ENCODE results near the gene PRL.

Gene PRL

DNA sequence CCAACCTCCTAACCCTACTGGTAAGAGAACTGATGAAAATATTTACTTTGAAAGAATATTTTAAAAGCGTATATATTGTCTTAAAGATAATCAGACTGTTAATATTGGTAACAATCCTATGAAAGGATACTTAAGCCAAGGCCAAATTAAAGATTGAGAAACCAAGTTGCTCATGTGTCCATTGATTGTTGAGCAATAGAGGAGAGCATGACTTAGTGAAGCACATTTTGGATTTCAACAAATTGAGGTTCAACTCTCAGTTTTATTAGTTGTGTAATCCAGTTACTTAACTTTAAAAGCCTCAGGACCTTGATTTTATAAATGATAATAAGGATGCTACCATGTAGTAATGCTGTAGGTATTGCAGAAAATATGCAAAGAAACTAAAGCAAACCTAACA, 56.8 kb downstream of the PRL start:
- H3K4me3 ChIP-seq (ENCODE audit: severe bottlenecking) = no peak overlapping the region
- H3K27me3 ChIP-seq (ENCODE audit: insufficient read depth, poor library complexity, severe bottlenecking) = no peaks in the 10 kb centered on the region
- peaks cover 20% of the 10 kb centered on the region for H3K4me1 ChIP-seq (ENCODE audit: insufficient read depth, poor library complexity, severe bottlenecking)
- DNase-seq (ENCODE audit: low spot score) (no peak), ATAC-seq (ENCODE audit: low read depth) (no peak)
- no peak overlapping the region for H3K27ac ChIP-seq (ENCODE audit: poor library complexity, severe bottlenecking)
- H3K36me3 ChIP-seq (ENCODE audit: low read depth) = no peaks in the 10 kb centered on the region
- TF ChIP-seq, protein P1, sequence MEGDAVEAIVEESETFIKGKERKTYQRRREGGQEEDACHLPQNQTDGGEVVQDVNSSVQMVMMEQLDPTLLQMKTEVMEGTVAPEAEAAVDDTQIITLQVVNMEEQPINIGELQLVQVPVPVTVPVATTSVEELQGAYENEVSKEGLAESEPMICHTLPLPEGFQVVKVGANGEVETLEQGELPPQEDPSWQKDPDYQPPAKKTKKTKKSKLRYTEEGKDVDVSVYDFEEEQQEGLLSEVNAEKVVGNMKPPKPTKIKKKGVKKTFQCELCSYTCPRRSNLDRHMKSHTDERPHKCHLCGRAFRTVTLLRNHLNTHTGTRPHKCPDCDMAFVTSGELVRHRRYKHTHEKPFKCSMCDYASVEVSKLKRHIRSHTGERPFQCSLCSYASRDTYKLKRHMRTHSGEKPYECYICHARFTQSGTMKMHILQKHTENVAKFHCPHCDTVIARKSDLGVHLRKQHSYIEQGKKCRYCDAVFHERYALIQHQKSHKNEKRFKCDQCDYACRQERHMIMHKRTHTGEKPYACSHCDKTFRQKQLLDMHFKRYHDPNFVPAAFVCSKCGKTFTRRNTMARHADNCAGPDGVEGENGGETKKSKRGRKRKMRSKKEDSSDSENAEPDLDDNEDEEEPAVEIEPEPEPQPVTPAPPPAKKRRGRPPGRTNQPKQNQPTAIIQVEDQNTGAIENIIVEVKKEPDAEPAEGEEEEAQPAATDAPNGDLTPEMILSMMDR (IDR thresholded peaks at IDR 0.05; ENCODE audit: poor library complexity, severe bottlenecking) = no peak
- no peaks in the 10 kb centered on the region for H3K9me3 ChIP-seq (ENCODE audit: severe bottlenecking)

DNA sequence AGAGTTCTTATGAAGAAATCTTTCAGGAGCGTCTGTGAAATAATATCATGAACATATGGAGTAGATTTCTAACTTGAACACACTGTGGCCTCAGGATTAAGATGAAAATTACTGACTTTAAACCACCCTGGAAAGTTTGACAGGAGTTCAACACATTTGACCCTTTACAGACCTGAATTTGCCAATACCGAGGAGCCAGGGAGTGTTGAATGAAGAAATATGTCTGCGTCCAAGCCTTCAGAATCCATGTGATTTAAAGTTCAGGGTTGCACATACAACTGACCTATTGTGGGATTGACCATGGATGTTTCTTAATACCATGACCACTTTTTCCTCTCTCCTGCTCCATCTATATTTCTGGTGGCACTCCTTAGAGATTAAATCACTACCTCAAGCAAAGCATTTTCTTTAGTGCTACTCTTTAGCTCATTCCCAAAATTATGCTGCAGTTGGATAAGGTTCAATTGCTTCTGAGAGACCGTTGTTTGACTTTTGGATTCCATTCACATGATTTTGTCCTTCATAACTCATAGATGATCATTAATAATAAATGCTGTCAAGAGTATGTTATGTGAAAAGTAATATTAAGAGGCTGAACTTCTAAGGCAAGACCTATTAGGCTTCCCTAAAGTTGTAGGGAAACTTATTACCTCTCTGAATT, 57.4 kb downstream of the PRL start:
- TF ChIP-seq, protein P1 (IDR thresholded peaks at IDR 0.05; ENCODE audit: poor library complexity, severe bottlenecking) = no peak

DNA sequence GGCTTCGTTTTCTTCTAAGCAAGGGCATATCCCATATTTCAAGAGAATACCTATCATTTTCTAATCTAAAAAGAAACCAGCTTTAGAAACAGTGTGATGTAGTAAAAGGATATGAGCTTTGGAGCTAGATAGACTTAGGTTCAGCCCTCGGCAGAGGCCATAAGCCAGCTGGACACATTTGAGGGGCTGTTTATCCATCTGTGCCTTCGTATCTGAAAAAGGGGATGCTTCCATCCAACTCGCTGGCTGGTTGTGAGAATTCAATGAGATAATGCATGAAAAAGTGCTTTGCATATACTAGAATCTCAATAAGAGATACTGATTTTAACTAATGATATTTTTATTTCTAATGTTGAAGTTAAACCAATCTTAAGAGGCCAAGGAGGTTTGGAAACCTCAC, 58.0 kb downstream of the PRL start:
- Histone ChIP-seq H3K4me1 (ENCODE audit: insufficient read depth, poor library complexity, severe bottlenecking) (peaks cover 20% of the 10 kb centered on the region), H3K27me3 (ENCODE audit: insufficient read depth, poor library complexity, severe bottlenecking) (no peaks in the 10 kb centered on the region), H3K4me3 (ENCODE audit: severe bottlenecking) (no peak overlapping the region), H3K9me3 (ENCODE audit: severe bottlenecking) (no peaks in the 10 kb centered on the region), H3K27ac (ENCODE audit: poor library complexity, severe bottlenecking) (no peak overlapping the region), H3K36me3 (ENCODE audit: low read depth) (no peaks in the 10 kb centered on the region)
- ATAC-seq (ENCODE audit: low read depth) (no peak), DNase-seq (ENCODE audit: low spot score) (no peak)
- TF ChIP-seq, protein P1 (IDR thresholded peaks at IDR 0.05; ENCODE audit: poor library complexity, severe bottlenecking) = no peak

More for the DNA sequence above, 57.4 kb downstream of the PRL start:
- Histone ChIP-seq H3K4me3 (ENCODE audit: severe bottlenecking) (no peak overlapping the region), H3K4me1 (ENCODE audit: insufficient read depth, poor library complexity, severe bottlenecking) (peaks cover 20% of the 10 kb centered on the region), H3K27ac (ENCODE audit: poor library complexity, severe bottlenecking) (no peak overlapping the region), H3K27me3 (ENCODE audit: insufficient read depth, poor library complexity, severe bottlenecking) (no peaks in the 10 kb centered on the region), H3K36me3 (ENCODE audit: low read depth) (no peaks in the 10 kb centered on the region), H3K9me3 (ENCODE audit: severe bottlenecking) (no peaks in the 10 kb centered on the region)
- no peak for ATAC-seq (ENCODE audit: low read depth)
- no peak for DNase-seq (ENCODE audit: low spot score)

DNA sequence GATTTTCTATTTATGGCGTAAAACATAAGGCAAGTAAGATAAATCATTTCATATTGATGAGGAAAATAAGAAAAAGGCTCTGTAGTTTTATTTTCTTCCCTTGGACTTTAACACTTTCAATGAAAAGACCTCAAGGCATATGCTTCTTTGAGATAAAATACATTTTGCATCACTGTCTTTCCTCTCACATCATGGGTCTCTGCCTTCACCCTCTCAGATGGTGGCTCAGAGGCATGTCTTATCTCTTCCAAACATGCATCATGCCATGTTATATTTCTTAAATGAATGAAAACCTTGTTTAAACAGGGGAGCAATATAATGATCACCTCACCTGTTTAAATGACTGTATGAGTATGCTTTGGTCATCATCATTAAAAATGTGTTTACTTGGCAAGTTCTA, 59.3 kb downstream of the PRL start:
- Histone ChIP-seq H3K27ac (ENCODE audit: poor library complexity, severe bottlenecking) (peak overlapping the region; percentile 85), H3K36me3 (ENCODE audit: low read depth) (no peaks in the 10 kb centered on the region), H3K4me1 (ENCODE audit: insufficient read depth, poor library complexity, severe bottlenecking) (peaks cover 20% of the 10 kb centered on the region), H3K4me3 (ENCODE audit: severe bottlenecking) (no peak overlapping the region), H3K9me3 (ENCODE audit: severe bottlenecking) (no peaks in the 10 kb centered on the region), H3K27me3 (ENCODE audit: insufficient read depth, poor library complexity, severe bottlenecking) (no peaks in the 10 kb centered on the region)
- no peak for DNase-seq (ENCODE audit: low spot score)
- TF ChIP-seq, protein P1 (IDR thresholded peaks at IDR 0.05; ENCODE audit: poor library complexity, severe bottlenecking) = no peak
- ATAC-seq (ENCODE audit: low read depth) = no peak
